Nephron (organoid): ENCODE data around the gene HPS1.

Experiments
- H3K27ac Mint-ChIP-seq, 3 experiments: 2 replicates each; pipeline ENCODE4 v1.8.0; 2020; ENCODE audit warnings: mixed read lengths in 3 of 3, mild to moderate bottlenecking in 2 of 3, moderate library complexity in 1 of 3
- H3K27me3 Mint-ChIP-seq: 2 replicates; pipeline ENCODE4 v1.8.0; 2021; ENCODE audit warnings: low read depth, mild to moderate bottlenecking, moderate library complexity, mixed read lengths
- H3K36me3 Mint-ChIP-seq: 2 replicates; pipeline ENCODE4 v1.8.0; 2020; ENCODE audit warnings: low read depth, mixed read lengths
- H3K4me1 Mint-ChIP-seq: 2 replicates; pipeline ENCODE4 v1.8.0; 2020; ENCODE audit warnings: mixed read lengths
- H3K4me3 Mint-ChIP-seq, 3 experiments: 2 replicates each; pipeline ENCODE4 v1.8.0; 2020; ENCODE audit warnings: mild to moderate bottlenecking in 3 of 3, mixed read lengths in 3 of 3, moderate library complexity in 2 of 3
- H3K9me3 Mint-ChIP-seq: 2 replicates; pipeline ENCODE4 v1.8.0; 2020; ENCODE audit warnings: mixed read lengths
- CTCF ChIP-seq, 3 experiments: fragments of 200-600 bp; sonication (generic); IDR thresholded peaks; one replicate each; pipeline ENCODE4 v1.5.0; 2021; ENCODE audit warnings: antibody characterized with exemption in 3 of 3; ENCODE audit not compliant: unreplicated experiment in 3 of 3

HPS1 gene

GRCh38 chr10:98419469-98420261, 27.1 kb downstream of the HPS1 start:
- no peak overlapping the region for H3K4me3 Mint-ChIP-seq
- H3K27me3 Mint-ChIP-seq = no peaks in the 10 kb centered on the region
- H3K9me3 Mint-ChIP-seq = no peaks in the 10 kb centered on the region
- TF ChIP-seq CTCF (IDR thresholded peaks at IDR 0.05; ENCODE audit: unreplicated experiment in 3 of 3) = no peak
- peaks cover 12% of the 10 kb centered on the region for H3K4me1 Mint-ChIP-seq
- H3K27ac Mint-ChIP-seq = no peak overlapping the region
- peaks cover 10% of the 10 kb centered on the region for H3K36me3 Mint-ChIP-seq

- Mint-ChIP-seq H3K4me1 (peaks cover 19% of the 10 kb centered on the region), H3K27ac (no peak overlapping the region), H3K4me3 (no peak overlapping the region), H3K36me3 (peaks cover 10% of the 10 kb centered on the region), H3K9me3 (no peaks in the 10 kb centered on the region), H3K27me3 (no peaks in the 10 kb centered on the region)
- no peak for TF ChIP-seq CTCF (IDR thresholded peaks at IDR 0.05; ENCODE audit: unreplicated experiment in 3 of 3)
These were observed 27.9 kb downstream of the HPS1 start for GRCh38 chr10:98418665-98419468.

- Mint-ChIP-seq H3K36me3 (peaks cover 10% of the 10 kb centered on the region), H3K9me3 (no peaks in the 10 kb centered on the region), H3K4me1 (peaks cover 19% of the 10 kb centered on the region), H3K4me3 (no peak overlapping the region), H3K27me3 (no peaks in the 10 kb centered on the region), H3K27ac (no peak overlapping the region)
- no peak for TF ChIP-seq CTCF (IDR thresholded peaks at IDR 0.05; ENCODE audit: unreplicated experiment in 3 of 3)
These were observed 28.6 kb downstream of the HPS1 start for GRCh38 chr10:98417973-98418664.

GRCh38 chr10:98417481-98417959, 29.2 kb downstream of the HPS1 start:
- Mint-ChIP-seq H3K4me1 (peaks cover 22% of the 10 kb centered on the region), H3K9me3 (no peaks in the 10 kb centered on the region), H3K36me3 (peaks cover 13% of the 10 kb centered on the region), H3K27ac (no peak overlapping the region), H3K4me3 (no peak overlapping the region), H3K27me3 (no peaks in the 10 kb centered on the region)
- no peak for TF ChIP-seq CTCF (IDR thresholded peaks at IDR 0.05; ENCODE audit: unreplicated experiment in 3 of 3)

GRCh38 chr10:98416606-98417388, 29.9 kb downstream of the HPS1 start:
- peaks cover 14% of the 10 kb centered on the region for H3K36me3 Mint-ChIP-seq
- H3K4me3 Mint-ChIP-seq = no peak overlapping the region
- H3K27ac Mint-ChIP-seq = peak overlapping the region in 1 of 3 experiments; percentile 98
- H3K27me3 Mint-ChIP-seq = no peaks in the 10 kb centered on the region
- peaks cover 26% of the 10 kb centered on the region for H3K4me1 Mint-ChIP-seq
- no peaks in the 10 kb centered on the region for H3K9me3 Mint-ChIP-seq
- no peak for TF ChIP-seq CTCF (IDR thresholded peaks at IDR 0.05; ENCODE audit: unreplicated experiment in 3 of 3)
